Fibroblast of gingiva (primary cell): Measurements from ENCODE around the gene LGR5.

Source experiments
- DNase-seq: peaks from one replicate; pipeline ENCODE4 v3.0.0-alpha.2; 2011; ENCODE audit warnings: low read depth

LGR5 gene

DNA sequence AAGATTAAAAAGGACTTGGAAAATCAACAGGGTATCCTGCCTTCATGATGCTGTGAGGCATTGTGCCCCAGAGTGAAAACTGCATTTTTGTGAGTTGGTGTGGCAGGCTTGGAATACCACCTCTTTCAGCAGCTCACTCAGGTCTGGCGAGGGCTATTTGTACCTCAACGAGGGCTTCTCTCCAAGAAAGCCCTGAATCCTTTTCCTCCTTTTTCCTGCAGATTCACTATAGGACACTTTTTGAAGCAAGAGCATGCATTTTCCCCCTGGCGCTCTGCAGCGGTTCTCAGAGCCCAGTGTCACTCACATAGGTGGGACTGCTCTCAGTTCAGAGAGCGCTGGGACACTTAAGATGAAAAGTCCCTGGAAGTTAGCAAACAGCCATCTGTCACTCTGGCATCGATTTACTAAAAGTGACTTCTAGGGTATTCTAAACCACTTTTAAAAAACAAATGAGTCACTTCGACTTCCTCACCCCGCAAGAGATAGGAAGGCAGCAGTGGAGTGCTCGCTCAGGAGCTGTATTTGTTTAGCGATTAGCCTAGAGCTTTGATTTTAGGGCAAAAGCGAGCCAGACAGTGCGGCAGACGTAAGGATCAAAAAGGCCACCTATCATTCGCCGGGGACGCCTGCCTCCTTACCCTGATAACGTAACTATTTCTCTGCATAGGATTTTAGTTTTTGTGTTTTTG lies 782 bp upstream of the LGR5 start:
- DNase-seq, result no peak

- no peak for DNase-seq
Measured at GRCh38 chr12:71439362-71439612, 311 bp upstream of the LGR5 start.

DNA sequence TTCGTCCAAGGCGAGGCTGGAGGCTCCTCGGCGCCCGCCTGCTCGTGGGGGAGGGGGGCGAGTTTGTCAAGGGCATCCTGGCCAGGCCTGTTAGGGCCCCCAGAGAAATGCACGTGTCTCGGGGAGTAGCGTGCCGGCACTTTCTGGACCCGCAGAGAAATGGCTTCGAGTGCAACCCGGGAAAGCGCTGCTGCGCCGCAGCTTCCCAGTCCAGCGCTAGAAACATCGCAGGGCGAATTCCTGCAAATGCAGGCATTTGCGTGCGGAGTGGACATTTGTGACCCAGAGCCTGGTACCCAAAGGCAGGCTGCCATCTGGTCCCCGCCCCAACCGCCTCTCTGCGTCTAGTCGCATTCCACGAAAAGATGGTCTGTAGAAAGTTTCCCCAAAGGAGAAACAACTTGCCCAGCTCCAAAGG lies 756 bp downstream of the LGR5 start:
- no peak for DNase-seq

DNA sequence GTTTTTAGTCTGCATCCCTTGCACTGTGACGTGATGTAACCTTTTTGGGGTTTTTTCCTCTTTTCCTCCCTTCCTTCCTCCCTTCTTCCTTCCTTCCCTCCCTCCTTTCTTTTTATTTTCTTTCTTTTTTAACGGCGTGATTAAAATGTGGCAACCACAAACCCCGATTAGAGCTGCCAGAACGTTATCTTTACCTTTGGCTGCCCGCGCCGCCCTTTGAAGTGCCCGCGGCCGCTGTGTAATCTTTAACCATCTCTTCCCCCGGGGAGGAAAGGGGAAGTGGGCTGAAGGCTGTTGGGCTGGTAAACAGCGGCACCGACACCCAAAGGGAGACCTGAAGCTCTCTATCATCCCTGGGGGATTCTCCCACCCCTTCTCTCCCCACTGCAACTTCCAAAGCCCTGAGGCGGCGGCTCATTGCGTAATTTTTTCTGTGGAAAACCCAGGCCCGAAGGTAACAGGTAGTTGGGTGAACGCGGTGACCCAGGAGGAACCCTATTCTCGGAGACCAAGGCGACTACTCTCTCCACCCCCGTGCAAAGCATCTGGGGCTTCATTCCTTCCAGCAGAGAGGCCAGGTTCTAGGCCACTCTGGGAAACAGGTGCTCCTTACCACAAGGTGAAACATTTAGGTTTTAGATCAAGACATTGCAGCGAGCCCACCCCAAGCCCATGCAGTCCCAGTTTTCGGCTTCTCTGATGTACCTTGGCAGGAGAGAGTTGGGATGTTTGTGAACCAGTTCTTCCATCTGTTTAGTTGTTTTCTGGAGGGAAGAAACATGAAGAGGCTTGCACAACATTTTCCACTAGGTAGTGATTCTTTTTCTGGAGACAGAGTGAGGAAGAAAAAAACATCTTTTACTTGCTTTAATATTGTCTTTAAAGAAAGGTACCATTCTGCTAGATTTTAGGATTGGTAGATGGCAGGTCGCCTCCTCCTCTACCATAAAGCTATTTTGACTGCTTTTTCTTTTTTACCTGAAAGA lies 1.5 kb downstream of the LGR5 start:
- no peak for DNase-seq

DNA sequence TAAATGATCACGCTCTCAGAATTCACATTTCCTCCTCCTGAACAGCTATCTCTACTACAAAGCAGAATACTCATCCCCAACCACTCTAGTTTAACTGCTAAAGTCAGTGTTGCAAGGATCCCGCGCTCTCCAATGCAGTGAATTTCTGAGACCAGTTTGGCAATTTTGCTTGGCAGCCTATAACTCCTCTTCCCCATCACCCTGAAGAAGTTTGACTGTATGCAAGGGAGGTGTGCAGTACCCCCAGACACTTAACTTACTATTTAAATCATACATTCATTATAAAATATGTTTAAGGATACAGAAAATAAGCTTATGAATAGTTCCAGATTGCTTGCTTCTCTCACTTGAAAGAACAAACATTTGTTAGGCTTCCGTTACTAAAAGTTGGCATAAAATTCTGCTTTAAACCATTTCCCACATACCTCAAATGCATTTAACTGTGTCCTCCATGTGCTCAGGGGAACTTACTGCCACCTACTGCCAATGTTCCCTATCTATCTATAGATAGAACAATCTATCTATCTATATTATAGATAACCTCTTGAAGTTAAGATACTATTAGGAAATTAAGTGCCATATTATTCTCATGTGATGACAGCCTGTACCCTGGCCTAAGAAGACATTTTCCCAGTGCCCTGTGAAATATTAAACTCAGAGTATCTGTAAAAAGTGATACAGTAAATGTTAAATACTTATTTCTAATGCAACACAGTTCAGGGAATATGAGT lies 2.4 kb downstream of the LGR5 start:
- no peak for DNase-seq

GRCh38 chr12:71442567-71442931 lies 3.0 kb downstream of the LGR5 start:
- no peak for DNase-seq

- DNase-seq, result no peak
Measured at GRCh38 chr12:71445071-71445470, 5.5 kb downstream of the LGR5 start.

DNA sequence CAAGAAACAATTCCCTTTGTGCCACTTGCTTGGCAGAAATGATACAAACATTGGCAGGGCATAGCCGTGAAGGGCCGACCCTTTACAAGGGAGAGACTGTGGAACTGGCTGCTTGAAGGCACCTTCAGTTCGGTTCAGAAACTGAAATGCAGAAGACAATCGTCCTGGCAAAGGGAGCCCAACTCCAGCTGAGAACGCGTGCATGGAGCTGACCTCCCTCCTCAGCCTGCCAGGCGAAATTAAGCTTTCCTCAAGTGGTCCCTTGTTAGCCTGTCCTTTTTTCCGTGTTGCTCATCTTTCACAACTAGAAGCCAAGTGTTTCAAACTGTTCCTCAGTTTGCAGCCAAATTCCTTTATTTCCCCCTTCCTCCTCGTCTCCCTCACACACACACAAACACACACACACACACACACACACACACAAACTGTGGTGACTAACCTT lies 8.1 kb downstream of the LGR5 start:
- peak; percentile 17 for DNase-seq

DNA sequence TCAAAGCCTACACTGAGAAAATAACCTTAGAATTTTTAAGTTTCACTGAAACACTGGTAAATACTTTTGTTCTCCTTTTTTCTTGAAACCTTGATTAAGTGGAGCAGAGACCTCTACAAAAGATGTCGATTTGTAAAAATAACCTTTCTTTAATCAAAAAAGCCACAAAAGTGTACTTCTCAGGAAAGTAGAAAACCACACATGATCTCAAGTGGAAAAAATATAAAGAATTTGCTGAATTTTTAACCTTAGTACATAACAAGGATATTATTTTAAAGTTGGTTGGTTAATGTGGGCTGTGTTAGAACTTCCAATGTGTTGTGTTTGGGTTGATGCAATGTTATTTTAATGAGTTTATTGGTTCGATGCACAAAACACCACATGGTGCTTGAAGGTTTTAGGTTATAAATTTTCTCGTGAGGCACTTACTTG lies 8.6 kb downstream of the LGR5 start:
- no peak for DNase-seq

DNA sequence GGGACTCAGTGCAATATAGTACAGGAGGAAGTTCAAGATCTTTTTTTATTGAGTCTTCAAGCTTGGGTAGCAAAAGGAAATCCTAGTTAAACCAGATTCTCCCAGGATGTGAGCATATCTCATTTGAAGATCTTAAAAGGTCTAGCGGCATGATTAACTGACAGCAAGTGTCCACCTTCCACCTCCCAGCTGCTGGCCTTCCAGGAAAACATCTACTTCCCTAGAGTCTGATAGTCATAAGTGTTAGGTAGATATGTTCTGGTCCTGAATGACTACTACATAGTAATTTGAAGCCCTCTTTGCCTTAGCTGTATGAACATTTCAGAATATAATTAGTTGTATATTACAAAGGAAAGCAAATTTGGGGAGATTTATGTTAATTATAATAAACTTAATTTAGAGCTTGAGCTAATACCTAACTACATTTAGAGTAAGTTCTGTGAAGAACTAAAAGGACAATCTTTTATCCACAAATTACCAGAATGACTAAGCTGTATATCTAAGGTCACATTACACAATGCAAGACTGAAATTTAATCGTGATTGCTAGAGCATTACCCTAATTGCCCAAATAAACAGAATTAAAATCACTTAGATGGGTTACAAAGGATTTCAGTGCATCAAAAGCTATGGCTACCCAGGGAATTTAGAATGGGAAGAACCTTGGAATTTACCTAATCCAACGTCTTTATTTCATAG lies 9.9 kb downstream of the LGR5 start:
- DNase-seq, result no peak

GRCh38 chr12:71452006-71452405 lies 12.4 kb downstream of the LGR5 start:
- no peak for DNase-seq

- DNase-seq, result no peak
Measured at GRCh38 chr12:71455028-71455737, 15.6 kb downstream of the LGR5 start.

DNA sequence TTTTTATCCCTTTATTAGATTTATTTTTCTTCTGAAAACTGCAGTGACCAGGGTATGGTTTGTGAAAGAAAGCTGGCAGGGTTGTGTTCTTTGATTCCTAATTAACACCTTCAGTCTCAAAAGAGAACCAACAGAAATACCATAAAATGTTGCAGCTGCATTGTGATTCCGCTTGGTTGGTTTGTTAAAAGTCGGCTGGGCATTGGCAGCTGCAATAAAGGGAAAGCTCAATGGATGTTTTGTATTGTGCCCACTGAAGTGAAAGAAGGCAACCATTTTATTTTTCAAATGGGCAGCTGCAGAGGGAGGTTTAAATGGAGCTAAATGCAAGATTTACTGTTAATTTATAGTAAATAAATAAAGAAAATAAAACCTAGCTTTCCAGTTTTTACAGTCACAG lies 16.7 kb downstream of the LGR5 start:
- no peak for DNase-seq

GRCh38 chr12:71456990-71457389 lies 17.4 kb downstream of the LGR5 start:
- DNase-seq, result no peak

- no peak for DNase-seq
Measured at GRCh38 chr12:71460318-71460717, 20.7 kb downstream of the LGR5 start.

DNA sequence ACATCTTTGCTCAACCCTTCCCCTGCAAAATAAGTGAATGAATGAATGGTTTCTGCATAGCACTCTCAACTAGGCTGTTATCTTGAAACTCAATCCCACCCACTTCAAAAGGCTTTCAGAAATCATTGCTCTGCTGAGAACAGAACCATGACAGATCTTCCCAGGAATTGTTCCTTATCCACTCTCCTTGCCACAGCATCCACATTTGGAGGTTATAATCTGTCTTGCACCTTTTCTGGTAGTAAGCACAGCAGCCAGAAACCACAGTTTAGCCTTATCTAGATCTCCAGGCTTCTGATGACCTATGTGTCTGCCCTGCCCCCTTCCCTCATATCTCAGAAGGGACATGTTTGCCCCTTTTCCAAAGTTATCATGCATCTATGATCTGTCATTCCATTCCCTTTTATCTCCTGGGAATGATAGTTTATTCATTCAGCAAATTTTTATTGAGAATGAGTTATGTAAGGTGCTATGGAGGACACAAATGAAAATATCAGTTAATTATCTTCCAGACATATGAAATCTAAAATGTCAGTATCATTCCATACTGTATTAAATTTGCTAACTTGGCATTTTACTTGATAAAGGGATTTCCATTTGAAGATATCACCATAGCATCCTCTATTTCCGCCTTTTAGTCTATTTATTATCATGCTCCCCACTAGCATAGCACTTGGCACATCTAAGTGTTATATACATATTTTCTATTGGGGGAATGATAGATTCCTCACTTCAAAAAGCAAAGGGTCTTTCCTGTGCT lies 21.4 kb downstream of the LGR5 start:
- no peak for DNase-seq

DNA sequence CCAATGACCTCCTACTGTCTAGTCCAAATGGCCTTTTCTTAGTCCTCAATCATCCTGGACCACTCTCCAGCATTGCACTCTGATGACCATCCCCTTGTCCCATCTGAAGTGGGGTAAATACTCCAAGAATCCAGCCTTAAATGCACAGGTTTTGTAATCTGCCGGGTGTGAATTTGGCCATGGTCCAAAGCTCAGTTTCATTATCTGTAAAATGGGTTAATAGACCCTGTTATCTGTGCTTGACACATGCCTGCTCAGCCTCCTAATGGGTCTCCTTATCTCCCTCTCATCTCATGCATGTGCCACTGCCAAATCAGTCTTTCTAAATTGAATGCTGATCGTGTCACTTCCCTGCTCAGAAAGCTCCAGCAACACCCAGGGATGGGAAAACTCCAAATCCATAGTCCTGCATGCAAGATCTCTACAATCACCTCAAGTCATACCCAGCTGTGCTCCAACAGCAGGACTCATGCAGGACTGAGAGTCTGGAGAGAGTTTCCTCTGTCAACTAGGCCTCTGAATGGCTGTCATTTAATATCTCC lies 22.3 kb downstream of the LGR5 start:
- DNase-seq, result no peak

GRCh38 chr12:71465796-71466195 lies 26.2 kb downstream of the LGR5 start:
- DNase-seq, result no peak

GRCh38 chr12:71469258-71469750 lies 29.7 kb downstream of the LGR5 start:
- no peak for DNase-seq

- peak; percentile 7 for DNase-seq
Measured at GRCh38 chr12:71472441-71472911, 32.9 kb downstream of the LGR5 start.
